HG03196 (cell line): ENCODE data around the gene C1QL4.
"Not testable (repeated sequence)": the region's sequence is repeated elsewhere in the genome, so short reads cannot be mapped to it uniquely, and the experiment has no call there.

Experiments
- ATAC-seq: cut with Tn5 transposase; IDR thresholded peaks from one replicate; pipeline ENCODE4 v1.9.1; 2021; ENCODE audit not compliant: unreplicated experiment

The C1QL4 gene

DNA sequence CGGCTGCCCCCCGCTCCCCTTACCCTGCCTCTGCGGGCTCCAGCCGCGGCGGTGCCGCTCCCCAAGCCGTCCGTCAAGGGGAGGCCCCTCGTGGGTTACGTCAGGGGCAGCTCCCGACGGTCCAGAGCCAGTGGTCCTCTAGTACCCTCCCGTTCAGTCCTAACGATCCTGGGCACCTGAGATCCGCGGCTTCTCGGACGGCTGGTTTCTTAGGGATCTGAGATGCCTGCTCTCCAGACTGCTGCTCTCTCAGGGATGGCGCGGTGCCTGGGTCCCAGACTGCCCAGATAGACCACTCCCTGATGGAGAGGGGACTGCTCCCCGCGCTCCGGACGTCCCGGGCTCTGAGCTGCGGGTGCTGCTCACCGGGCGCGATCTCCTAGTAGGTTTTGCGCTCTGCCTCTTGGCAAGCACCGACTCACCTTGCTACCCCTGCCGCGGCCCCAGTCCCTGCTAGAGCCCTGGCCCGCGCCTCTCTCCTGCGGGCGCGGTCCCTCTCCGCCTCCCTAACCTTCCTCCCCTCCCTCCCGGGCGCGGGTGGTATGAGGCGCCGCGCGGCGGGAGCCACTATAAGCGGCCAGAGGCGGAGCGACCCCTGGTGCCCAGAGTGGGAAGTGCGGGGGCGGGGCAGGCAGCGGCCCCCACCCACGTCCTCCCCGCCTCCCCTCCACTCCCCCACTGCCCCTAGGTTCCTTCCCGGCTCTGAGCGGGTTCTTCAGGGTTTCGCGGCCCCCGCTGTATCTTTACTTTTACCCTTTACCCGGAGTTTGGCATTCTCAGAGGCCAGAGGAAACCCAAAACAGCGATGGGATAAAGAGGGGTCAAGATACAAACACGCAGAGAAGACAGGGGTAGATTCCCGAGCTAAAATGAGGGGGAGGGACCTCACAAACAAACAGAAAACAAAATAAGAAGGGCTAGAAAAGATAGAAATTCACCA is at the start of gene C1QL4:
C1QL4 (minus strand) TSS at position 544 of the 940 bp plus-strand sequence. CDS start 711 bp downstream, outside the sequence.
- ATAC-seq = no peak

GRCh38 chr12:49380184-49380583 is 43.2 kb upstream of the C1QL4 start:
- not testable (repeated sequence) for ATAC-seq

- ATAC-seq = no peak
Measured at GRCh38 chr12:49377386-49377785, 40.4 kb upstream of the C1QL4 start.

DNA sequence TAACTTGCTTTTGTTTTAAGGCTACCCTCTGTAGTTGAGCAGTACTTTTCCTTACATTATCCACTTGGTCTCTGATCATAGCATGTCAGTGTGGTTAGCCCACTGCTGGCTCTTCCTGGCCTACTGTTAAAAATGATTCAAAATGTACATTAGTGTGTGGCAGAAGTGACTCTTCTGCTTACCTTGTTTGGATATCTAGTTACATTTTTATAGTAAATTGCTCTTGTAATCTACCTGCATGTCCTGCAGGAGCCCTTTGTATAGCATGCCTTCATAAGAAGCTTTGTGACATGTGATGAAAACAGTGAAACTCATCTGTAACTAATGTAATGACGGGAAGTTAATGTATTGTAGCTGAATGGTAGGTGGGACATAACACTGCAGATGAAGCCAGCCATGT is 38.4 kb upstream of the C1QL4 start:
- peak; percentile 44 for ATAC-seq

DNA sequence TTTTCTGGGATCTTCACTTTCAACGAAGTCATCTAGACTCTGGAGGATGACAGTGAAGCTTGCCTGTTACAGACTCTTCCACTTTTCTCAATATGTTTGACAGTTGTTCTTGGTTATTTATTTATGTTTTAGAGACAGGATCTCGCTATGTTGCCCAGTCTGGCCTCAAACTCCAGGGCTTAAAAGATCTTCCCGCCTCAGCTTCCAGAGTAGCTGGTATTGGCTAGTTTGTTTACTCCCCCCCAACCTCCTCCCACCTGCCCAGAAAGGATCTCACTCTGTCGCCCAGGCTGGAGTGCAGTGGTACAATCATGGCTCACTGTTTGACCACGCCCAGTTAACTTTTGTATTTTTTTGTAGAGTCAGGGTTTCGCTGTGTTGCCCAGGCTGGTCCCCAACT is 33.6 kb upstream of the C1QL4 start:
- ATAC-seq = no peak

- peak; percentile 42 for ATAC-seq
Measured at GRCh38 chr12:49369411-49370145, 32.6 kb upstream of the C1QL4 start.

- no peak for ATAC-seq
Measured at GRCh38 chr12:49368240-49368600, 31.2 kb upstream of the C1QL4 start.

- ATAC-seq = peak; percentile 7
Measured at GRCh38 chr12:49367381-49368239, 30.6 kb upstream of the C1QL4 start, which contains the start of gene SPATS2. TSS of gene SPATS2 (plus strand) at chr12:49367462. CDS start at chr12:49461013, 93,551 bp downstream.

- ATAC-seq = peak; percentile 61
Measured at GRCh38 chr12:49366652-49367380, 29.8 kb upstream of the C1QL4 start.

GRCh38 chr12:49366096-49366651 is 29.2 kb upstream of the C1QL4 start:
- ATAC-seq = peak; percentile 13

DNA sequence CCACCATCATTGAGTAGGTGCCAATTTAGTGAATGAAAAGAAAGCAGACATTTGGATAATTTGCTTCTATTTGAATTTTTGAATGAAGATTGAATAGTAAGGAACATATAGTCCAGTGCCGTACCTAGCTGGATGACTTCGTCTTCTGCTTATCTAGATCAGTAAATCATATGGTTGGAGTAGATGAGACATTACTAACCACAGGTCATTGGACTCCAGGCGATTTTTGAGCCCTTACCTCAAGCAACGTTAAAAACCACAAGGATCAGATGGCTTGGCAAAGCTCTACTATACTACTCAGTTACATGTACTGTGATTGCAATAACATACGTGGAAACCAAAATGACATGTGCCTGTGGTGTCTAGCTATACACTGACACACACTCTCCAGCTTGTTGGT is 28.6 kb upstream of the C1QL4 start:
- no peak for ATAC-seq

DNA sequence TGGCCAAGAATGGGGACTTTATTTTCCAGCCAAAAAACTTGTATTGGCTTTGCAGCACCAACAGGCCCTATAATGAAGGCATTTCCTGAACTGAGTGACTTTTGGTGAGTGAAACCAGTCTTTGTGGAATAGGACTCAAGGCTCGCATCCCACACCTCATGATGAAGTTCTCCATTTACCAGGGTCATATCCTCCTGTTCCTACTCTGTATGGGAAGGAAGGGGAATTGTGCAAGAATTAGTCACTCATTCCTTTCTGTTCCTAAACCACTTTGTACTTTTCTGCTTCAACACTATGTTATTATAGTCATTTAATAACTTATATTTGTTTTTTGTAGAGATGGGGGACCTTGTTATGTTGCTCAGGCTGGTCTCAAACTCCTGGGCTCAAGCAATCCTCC is 28.0 kb upstream of the C1QL4 start:
- ATAC-seq = no peak

DNA sequence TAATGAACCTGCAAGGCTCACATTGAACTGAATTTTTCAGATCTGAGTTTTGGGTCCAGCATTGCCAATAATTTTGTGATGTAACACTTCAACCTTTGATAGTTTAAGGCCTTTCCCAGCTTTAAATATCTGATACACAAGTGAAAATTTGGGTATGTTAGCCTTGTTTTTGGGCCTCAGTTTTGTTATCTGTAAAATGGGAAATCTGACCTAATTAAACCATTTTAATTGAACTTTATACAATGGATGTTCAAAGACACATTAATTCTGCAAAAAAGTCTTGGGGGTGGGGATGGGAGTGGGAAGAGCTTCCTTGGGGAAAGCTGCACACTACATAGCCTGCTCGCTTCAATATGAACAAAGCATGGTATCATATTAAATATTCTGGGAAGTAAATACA is 25.1 kb upstream of the C1QL4 start:
- no peak for ATAC-seq

DNA sequence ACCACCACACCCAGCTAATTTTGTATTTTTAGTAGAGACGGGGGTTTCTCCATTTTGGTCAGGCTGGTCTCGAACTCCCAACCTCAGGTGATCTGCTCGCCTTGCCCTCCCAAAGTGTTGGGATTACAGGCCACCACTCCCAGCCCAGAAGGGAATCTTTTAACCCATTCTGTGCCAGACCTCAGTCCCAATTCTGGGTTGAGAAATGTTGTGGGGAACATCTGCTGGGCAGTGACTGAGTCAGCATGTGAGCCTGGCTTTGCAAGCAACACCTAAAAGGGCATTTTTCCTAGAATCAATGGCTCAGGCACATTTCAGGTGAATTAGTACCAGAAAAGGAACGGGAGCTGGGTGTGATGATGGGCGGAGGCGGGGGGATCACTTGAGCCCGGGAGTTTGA is 22.7 kb upstream of the C1QL4 start:
- ATAC-seq = no peak

GRCh38 chr12:49358483-49359141 is 21.6 kb upstream of the C1QL4 start:
- ATAC-seq = peak; percentile 76

DNA sequence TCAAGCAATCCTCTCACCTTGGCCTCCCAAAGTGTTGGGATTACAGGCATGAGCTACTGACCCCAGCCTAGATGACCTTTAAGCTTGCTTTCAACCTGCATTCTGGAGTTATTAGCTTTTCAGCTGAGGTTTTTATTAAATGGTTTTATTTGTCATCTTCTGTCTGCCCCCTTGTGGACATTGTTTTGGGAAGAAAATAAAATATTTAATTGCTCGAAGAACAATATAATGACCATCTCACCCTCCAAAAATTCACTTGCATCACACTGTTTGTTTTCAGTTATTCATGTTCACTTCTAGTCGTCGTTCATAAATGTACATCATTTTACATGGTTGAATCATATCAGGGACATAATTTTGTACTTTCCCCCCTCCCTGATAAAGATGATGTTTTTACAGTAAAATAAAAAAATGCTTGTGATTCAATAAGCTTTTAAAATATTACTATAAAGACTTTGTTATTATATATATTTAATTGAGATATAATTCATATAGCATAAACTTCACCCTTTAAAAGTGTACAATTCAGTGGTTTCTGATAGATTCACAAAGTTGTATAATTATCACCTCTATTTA is 20.2 kb upstream of the C1QL4 start:
- ATAC-seq = no peak

- no peak for ATAC-seq
Measured at GRCh38 chr12:49355913-49356312, 18.9 kb upstream of the C1QL4 start.

DNA sequence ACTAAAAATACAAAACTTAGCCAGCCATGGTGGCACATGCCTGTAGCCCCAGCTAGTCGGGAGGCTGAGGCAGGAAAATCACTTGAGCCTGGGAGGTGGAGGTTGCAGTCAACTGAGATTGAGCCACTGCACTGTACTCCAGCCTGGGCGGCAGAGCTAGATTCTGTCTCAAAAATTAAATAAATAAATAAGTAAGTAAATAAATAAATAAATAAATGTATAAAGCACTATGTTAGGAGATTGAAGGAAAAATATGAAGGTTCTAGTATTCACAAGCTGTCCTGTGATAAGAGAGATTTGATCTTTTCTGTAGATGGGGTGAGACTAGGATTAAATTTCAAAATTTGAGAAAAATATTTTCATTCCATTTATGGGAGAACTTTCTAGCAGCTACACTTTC is 15.4 kb upstream of the C1QL4 start:
- no peak for ATAC-seq

- no peak for ATAC-seq
Measured at GRCh38 chr12:49349266-49349665, 12.3 kb upstream of the C1QL4 start.
